Measurements from ENCODE around the gene SLC6A20. TPM values are rescaled to one million over a fixed set of nuclear protein-coding genes. Genes with fewer than 3 reads are reported as not detected.

The SLC6A20 gene
- polyA plus RNA-seq, 1 donor = 0.37 TPM

DNA sequence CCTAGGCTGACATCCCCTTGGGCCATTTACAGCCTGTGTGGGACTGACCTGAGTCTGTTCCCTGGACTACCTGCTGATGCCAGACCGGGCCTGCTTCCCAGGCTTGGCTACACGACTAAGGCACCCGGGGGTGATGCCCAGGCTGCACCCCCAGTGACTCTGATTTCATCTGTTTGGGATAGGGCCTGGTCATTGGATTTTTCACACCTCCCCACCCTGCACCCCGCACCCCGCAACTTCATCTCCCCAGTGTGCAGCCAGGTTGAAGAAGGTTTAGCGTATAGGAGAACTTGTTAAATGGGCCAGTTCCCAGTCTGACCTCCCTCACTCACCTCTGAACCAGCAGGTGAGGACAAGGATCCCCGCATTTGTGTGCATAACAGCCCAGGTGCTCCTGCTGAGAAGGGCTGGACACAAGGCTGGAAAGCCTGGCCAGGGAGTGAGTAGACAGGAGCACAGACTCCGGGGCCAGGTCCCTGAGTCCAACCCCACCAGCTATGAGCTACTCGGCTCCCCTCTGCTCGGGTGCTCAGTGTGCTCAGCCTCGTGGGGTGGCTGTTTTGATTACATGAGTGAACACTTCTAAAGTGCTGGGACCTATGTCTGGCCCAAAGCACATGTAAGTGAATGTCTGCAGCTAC lies 18.5 kb downstream of the SLC6A20 start:
- DNase-seq = no peak

DNA sequence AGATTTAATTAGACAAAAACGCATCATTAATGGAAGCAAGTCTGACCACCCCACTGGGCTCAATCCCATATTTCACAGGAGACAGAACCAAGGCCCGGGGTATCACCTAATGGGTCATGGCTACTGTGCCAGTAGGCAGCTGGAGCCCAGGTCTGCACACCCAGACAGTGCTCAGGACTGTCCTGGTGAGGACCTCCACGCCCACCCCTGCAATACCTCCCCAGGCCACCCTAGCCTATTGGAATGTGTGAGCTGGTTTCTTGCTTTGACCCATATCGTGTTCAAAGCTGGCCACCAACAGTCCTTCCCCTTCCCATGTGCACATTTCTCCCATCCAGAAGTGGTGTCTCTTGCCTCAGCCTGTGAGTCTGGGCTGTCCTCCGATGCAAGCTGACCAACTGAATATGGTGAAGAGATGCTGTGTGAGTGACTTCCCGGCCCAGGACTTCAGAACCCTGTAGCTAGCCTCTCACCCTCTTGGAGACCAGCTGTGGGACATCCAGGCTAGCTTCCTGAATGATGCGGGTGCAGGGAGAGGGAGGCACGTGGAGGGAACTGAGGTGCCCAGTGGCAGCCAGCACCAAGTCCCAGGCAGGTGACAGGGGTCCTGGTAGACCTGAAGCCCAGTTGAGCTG lies 19.1 kb downstream of the SLC6A20 start:
- no peak for DNase-seq

DNA sequence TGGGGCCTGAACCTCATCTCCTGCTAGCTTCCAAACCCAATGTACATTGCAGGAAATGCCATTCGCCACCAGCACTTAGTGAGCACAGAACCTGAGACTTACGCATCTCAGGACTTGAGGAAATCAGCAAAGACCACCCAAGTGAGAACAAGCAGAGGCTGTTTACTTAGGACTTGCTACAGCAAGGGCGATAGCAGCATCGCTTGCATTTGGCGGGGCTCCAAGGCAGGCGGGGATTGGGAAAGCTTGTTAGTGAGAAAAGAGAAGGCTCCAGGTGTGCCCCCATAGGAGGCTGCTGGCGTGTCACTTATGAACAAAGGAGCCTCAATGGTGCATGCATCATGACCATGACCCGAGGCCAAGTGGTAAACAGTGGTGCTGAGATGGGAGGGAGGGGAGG lies 19.7 kb downstream of the SLC6A20 start:
- DNase-seq = no peak

DNA sequence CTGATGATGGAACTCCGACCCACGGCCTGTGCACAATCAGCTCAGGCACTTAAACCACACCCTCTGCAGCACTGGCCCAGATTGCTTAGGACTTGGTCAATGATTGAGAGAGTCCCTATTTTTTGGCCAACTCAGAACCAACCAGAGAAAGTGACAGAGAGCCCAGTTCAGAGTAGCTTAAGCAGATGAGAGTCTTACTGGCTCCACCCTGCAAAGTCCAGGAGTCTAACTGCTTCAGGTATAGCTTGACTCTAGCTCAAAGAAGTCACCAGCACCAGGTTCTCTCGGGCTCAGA lies 20.1 kb downstream of the SLC6A20 start:
- DNase-seq = no peak

DNA sequence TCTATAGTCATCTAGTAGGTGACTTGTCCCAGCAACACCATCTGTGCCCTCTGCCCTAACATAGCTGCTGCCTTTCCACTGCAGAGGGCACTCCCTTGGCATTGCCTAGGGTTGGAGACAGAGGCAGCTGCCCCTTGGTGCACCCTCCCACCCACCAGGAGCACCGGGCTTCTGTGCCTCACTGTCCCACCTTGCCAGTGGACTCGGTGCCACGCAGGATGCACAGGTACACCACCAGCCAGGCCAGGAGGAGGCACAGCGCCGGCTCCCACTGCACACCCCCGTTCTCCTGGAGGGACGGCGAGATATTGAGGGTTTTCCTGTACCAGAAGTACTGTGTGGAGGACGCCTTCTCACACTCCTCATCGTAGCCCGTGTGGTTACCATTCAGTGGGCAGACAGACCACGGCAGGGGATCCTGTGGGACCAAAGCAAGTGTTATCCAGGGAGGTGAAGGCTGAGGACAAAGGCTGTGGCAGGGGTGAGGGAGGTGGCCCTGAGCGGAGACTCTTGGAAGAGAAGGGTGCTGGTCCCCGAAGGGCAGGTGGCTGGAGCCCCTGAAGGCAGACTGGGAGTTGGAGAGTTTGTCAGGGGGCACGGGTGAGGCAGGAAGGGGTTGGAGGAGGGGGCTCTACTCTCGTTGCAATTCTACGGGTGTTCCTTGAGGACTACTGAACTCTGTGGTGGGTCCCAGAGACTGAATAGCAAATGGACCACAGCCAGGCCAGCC lies 20.6 kb downstream of the SLC6A20 start:
- DNase-seq = no peak

DNA sequence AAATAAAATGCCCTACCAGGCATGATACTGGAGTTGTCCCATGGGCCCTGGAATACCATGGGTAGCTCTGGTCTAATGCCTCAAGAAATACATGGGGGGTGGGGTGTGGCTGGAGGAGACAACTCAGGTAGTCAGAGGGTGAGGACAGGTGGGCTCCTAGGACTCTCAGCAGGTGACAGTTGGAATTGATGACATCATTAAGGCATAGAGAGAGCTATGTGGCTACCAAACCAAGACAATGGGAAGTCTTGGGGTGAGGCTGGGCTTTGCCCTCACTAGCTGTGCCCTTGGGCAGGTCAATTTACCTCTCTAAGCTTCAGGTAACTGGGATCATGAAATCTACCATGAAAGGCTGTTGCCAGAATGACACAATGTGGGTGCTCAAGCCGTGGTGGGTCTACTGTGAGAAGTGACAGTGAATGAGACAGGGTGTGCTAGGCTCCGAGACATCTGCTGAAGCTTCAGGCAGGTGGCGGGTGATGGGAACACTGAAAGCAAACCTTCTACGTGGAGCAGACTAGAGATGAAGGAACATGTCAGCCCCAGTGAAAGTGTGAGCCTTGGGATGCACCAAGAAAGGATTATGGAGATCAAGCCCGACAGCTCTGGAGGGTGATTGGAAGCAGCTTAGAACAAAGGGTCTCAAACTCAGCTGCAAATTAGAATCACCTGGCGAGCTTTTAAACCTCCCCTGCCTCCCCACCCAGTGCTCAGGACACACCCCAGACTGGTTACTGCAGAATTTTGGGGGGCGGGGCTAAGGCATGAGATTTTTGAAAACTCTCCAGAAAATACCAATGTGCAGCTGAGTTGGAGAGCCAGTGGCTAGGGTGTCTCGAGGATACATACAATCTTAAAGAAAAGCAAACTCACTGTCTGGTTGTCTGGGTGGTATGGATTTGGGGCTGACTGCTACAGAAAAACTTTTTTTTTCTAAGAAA lies 21.5 kb downstream of the SLC6A20 start:
- no peak for DNase-seq

DNA sequence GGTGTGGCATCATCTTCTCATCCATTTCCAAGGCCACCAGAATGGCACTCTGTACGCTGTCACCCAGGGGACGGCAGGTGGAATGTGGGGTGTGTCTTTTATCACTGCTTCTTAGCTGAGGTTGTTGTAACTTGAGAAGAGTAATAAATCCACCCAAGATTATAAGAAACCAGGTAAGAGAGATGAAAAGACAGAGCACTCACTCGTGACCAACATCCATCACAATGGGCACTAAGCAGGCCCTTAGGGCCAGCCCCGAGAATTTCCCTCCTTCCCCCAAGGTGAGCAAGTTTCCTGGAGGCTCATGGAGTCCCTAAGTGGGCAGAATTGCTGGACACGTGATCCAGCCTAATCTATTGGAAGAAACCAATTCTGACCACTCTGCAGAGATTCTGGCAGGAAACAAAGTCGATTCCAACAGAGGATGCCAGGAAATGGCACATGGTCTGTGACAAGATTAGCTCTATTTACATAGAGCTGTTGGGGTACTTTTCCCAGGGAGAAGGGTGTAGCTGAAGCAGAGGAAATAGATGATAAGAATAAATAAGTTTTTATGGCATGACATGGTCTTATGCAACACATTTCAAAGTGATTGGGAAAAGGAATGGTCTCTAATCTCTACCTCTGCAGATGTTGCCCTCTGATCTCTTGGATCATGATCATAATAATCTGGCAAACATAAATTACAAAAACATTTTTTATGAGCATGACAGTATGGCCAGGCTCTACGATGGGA lies 22.5 kb downstream of the SLC6A20 start:
- DNase-seq = no peak

DNA sequence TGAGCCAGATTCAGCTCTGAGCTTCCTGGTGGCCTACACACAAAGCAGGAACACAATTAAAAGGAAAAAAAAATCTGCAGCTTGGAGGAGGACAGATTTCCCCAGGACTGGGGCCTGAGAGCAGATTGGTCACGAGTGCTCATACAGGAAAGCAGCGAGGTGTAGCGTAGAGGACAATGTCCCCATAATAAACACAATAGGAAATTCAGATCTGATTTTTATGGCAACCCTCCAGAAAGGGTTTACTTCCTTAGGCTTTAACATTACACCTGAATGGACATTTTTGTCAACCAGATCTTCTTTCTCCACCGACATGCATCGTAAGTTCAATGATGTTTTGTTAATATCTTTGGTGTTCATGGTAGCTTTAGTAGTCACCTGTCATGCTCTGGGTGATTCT lies 23.3 kb downstream of the SLC6A20 start:
- DNase-seq = no peak

DNA sequence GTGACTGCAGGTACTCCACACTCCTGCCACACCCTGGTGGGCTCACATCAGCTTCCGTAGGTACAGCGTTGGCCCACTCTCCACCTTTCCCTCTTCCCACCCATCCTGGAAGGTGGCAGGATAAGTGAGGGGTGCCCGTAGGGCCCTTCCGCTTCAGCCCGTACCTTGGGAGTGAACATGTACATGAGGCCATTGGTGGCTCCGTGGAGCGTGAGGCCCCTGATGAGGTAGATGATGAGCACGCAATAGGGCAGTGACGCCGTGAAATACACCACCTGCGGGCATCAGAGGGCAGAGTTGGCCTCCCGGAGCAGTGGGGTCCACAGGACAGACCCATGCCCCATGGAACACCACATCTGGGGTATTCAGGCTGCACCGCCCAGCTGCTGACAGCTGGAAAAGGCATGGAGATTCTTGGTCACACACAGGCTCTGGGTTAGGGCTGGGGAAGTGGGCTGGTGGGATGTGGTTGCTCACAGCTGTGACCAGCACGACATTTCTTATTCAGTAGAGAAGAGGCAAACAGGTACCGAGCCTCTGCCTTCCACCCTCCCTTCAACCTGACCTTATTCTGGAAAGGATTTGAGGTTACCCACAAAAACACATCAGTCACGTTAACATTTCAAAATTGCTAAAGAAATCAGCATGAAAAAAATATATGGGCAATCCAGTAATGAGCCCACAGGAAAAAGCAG lies 23.8 kb downstream of the SLC6A20 start:
- no peak for DNase-seq

DNA sequence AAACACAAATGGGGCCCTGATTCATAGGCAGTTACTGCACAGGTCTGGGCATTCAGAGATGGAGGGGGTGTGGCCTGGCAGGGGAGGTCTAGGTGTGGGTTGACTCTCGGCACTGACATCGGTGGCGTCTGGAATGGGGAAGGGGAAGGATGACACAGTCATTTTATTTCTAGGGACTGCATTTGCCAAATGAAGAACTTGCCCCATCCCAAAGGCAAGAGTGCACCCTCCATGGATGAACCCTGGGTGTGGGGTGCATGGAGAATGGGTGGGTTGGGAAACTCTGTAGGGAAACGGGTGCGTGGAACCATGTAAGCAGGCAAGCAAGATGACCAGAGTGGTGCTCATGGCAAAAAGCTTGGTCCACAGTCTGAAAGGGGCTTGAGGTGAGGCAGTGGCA lies 24.5 kb downstream of the SLC6A20 start:
- DNase-seq = no peak

DNA sequence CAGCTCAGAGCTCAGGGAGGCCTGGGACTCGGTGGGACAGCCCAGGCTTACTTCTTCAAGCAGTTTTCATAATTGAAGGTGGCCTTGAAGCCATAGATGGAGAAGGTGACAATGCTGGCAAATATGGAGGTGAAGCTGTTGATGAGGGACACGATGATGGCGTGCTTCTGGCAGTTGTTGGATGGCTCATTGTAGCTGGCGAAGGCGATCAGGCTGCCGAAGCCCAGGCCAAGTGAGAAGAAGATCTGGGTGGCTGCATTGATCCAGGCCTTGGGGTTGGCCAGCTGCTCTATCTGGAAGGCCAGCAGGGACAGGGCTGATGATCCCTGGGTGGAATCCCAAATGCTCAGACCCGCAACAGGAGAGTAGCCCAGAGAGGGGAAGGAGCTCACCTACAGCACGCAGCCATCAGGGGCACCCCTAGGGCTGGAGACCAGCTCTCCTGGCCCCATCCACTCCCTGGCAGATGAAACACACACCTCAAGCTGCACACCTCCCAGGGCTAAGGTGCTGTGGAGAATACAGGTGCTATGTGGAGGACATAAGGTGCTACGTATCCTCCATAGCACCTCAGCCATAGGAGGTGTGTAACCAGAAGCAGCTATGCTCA lies 25.1 kb downstream of the SLC6A20 start:
- no peak for DNase-seq

DNA sequence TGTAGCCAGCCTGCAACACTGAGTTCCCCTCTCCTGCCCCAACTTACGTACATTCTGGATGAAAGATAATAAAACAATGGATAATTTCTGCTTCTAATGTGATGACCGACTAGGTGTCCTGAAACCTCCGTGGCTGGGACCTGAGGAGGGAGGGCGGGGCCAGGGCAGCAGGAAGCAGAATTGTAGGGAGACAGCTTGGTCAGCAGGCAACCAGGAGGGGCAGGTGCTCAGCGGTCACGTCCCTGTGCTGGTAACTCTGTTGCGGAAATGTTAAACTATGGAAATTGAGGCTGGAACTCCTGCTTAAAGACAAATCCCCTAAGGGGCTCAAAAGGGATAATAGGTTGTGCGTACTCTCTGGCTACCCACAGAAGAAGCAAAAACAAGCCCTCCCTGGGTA lies 30.4 kb downstream of the SLC6A20 start:
- DNase-seq = no peak

DNA sequence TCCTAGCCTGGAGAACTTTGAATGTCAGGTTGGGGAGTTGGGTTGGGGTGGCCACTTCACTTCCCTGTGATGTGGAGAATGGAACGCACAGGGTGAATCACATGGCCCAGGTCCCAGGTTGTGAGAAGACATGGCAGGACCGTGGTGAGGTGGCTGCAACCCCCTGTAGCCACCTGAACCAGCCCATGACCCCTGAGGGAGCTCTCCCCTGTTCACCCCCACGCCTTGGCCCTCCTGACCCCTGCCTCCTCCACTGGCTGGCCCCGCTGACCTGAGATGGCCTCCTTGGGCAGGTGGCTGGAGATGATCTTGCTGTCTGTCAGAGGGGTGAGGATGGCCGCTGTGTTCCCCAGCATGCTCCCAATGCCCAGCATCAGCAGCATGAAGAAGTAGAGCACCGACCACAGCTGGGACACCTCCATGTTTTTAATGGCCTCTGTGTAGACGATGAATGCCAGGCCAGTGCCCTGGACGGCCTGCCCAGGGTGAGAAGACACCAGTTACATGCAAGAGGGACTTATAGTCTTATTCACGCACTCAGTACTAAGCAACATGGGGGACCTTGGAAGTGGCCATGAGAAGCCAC lies 31.0 kb downstream of the SLC6A20 start:
- DNase-seq = no peak

DNA sequence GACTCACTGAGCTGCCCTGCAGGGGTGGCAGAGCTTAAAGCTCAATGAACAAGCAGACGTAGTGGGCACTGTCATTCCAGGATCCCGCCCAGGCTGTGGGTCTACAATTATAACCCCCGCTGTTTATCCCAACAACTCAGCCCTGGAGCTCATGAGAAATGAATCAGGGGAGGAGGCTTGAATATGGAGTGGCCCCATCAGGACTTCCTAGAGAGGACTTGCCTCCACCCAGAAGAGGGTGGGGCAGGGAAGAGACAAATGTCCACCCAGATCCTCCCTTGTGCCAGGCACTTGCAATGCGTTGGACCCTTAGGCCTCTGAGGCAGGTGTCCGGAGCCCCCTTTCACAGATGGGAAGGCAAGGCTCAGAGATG lies 33.0 kb downstream of the SLC6A20 start:
- no peak for DNase-seq

DNA sequence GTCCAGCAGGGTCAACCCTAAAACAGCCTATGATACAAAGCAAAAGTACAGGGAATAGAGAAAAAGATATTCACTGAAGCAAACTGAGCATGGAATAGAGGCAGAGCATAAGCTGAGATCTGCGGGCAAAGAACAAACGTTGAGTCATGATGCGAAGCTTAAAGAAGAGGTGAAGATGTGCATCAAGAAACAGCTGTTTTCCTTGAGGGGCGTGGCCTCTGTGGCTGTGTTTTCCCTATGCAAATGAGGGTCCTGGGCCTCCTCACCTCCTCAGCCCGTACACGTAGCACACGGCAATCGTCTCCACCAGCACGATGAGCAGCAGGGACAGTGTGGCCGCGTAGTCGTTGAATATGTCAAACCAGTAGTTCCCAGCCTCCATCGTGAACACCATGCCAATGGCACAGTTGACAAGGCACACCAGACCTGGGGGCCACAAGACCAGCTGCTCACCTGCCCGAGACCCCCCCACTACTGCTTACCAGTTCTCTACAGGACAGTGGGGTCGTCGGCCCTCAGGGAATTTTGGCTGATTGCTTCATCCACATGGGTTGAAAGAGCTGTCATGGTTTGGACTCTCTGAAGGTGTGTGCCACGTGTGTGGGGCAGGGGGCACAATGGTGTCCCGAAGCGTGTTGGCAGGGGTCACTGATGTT lies 33.6 kb downstream of the SLC6A20 start:
- no peak for DNase-seq

DNA sequence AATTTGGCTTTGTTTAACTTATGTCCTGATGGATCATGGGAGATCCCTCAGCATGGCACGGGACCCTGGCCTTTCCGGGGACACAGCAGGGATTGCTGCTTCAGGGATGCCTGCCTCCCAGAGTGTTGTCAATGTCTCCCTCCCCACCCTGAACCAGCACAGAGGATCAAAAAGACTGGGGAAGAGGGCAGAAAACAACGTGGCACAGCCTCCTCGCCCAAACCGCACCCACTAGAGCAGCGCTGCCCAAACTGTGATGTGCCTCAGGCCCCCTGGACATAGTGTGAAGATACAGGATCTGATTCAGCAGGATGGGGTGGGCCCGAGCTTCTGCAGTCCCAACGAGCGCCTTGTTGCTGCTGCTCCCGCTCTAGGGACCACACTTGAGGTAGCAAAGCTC lies 34.5 kb downstream of the SLC6A20 start:
- DNase-seq = no peak

DNA sequence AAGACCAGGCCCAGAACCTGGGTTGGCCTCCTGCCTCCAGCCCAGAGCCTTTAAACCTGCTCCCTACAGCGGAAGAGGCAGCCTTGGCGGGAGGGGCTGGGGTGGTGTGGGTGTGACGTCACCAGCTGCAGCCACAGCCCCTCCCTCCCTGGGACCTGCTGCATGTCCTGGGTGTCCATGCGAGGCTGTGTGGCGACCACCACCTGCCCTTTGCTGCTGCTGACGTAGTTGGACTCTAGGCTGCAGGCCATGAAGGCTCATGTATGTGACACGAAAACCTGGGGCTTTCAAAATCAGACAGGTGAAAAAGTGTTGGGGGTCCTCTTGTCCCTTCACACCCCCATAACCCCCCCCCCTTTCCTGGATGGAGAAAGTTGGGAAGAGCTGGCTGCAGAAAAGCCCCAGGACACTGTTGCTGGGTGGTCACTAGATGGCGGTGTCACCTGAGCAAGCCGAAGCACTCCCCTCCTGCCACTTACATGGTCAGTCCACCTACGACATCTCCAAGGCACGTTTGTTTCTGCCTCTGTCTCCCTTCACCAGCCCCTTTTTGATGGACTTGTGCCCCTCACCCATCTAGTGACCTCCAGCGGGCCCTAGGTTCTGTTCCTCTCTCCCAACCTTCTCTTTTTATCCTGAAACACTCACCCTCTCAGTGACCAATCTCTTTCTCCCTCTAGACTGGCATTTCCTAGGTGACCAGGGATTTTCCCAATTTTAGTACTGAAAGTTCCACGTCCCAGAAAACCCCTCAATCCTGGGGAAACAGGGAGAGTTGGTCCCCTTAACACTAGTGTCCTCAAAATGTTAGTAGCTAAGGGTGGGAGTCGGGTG lies 35.2 kb downstream of the SLC6A20 start:
- peak; percentile 19 for DNase-seq

DNA sequence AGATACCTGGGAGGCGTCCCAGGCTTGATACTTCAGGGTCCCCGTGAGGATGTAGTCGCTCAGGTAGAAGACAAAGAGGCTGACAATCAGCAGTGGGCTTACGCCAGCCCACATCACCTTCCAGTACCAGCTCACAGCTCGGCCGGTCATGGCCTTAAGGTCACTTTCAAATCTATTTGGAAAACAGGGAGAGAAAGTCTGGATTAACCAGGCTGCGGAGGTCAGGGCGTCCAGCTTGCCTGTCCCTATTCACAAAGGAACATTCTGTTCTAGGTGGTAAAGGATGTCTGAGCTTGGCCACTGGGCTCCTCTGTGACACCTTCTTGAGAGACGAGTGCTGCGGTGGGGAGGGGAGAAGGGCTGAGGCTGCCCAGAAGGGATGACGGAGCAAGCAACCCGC lies 36.5 kb downstream of the SLC6A20 start:
- DNase-seq = no peak

DNA sequence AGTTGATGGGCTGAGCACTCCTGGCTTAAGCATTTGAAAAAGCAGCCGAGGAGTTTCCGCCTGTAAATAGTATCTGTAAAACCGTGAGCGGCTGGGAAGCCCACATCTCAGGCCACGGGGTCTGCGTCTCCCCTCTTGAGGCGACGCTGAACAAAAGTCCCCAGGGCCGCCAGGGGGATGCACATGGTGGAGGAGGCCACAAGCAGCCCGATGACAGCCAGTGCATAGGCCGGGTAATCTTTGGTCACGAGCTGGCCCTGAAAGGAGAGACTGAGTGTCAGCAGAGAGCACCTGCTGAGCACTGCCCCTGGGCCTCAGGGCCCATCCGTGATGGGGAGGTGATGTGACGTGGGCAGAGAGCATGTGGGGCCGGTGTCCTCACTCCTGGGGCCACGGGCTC lies 37.5 kb downstream of the SLC6A20 start:
- no peak for DNase-seq

Data from left kidney (tissue), 2 donors.